GM19043 (cell line): ENCODE results near the gene BCAN.

Experiments
- ATAC-seq: cut with Tn5 transposase; IDR thresholded peaks from one replicate; pipeline ENCODE4 v1.9.1; 2021; ENCODE audit warnings: low read depth; ENCODE audit not compliant: unreplicated experiment

BCAN gene

GRCh38 chr1:156643049-156643777 is 1.3 kb downstream of the BCAN start:
- ATAC-seq = no peak

GRCh38 chr1:156643778-156644092 is 1.8 kb downstream of the BCAN start:
- ATAC-seq = no peak

- no peak for ATAC-seq
Measured at GRCh38 chr1:156644146-156644545, 2.2 kb downstream of the BCAN start.

- no peak for ATAC-seq
Measured at GRCh38 chr1:156644640-156645039, 2.7 kb downstream of the BCAN start.

- no peak for ATAC-seq
Measured at GRCh38 chr1:156645056-156645455, 3.1 kb downstream of the BCAN start.

- no peak for ATAC-seq
Measured at GRCh38 chr1:156645666-156646065, 3.7 kb downstream of the BCAN start.

GRCh38 chr1:156646738-156647211 is 4.9 kb downstream of the BCAN start:
- no peak for ATAC-seq

- ATAC-seq = no peak
Measured at GRCh38 chr1:156647351-156647750, 5.4 kb downstream of the BCAN start.

GRCh38 chr1:156648496-156648895 is 6.6 kb downstream of the BCAN start:
- ATAC-seq = no peak

- no peak for ATAC-seq
Measured at GRCh38 chr1:156648951-156649350, 7.0 kb downstream of the BCAN start.

- ATAC-seq = no peak
Measured at GRCh38 chr1:156652131-156652991, 10.4 kb downstream of the BCAN start.

GRCh38 chr1:156652992-156653355 is 11.1 kb downstream of the BCAN start:
- ATAC-seq = no peak

- ATAC-seq = no peak
Measured at GRCh38 chr1:156654700-156655099, 12.8 kb downstream of the BCAN start.

- ATAC-seq = no peak
Measured at GRCh38 chr1:156655151-156655903, 13.4 kb downstream of the BCAN start.

- ATAC-seq = no peak
Measured at GRCh38 chr1:156655904-156656516, 14.1 kb downstream of the BCAN start.

- ATAC-seq = no peak
Measured at GRCh38 chr1:156656806-156657740, 15.2 kb downstream of the BCAN start.

GRCh38 chr1:156657741-156658319 is 15.9 kb downstream of the BCAN start:
- no peak for ATAC-seq

GRCh38 chr1:156658496-156658895 is 16.6 kb downstream of the BCAN start:
- ATAC-seq = no peak

- ATAC-seq = no peak
Measured at GRCh38 chr1:156658945-156659574, 17.1 kb downstream of the BCAN start.
